Measurements from ENCODE around the gene EFCAB5. TPM values are rescaled to one million over a fixed set of nuclear protein-coding genes. Genes with fewer than 3 reads are reported as not detected.

Gene EFCAB5
- polyA plus RNA-seq, 1 donor from 2014 or later: 1.0 TPM

DNA sequence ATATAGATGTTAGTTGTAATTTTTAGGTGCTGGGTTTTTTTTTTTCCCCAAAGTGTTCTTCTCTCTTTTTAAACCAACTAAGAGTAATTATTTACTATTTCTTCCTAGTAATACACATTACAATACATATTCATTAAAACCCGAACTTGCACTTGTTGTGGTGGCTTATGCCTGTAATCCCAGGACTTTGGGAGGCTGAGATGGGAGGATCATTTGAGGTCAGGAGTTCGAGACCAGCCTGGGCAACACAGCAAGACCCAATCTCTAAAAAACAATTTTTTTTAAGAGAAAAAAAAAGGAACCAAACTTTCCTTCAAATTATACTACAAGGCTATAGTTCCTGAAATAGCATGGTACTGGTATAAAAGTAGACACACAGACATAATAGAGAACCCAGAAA lies 3.8 kb downstream of the EFCAB5 start:
- no peak overlapping the region for H3K4me2 ChIP-seq (ENCODE audit: low read length)
- H3F3A ChIP-seq (ENCODE audit: insufficient read depth, low read length, poor library complexity, severe bottlenecking): no peaks in the 10 kb centered on the region
- H3K4me3 ChIP-seq (ENCODE audit: low read length): no peak overlapping the region
- no peak overlapping the region for H2AFZ ChIP-seq (ENCODE audit: low read depth, low read length)
- no peak overlapping the region for H3K27ac ChIP-seq (ENCODE audit: low read length)
- peaks cover 9% of the 10 kb centered on the region for H3K27me3 ChIP-seq (ENCODE audit: insufficient read depth, low read depth, low read length)
- H4K20me1 ChIP-seq (ENCODE audit: insufficient read depth): no peaks in the 10 kb centered on the region
- H3K9me3 ChIP-seq (ENCODE audit: low read length): no peaks in the 10 kb centered on the region
- no peaks in the 10 kb centered on the region for H3K36me3 ChIP-seq (ENCODE audit: insufficient read depth, low read length)
- no peaks in the 10 kb centered on the region for H3K9me2 ChIP-seq (ENCODE audit: insufficient read depth, low read length)
- TF ChIP-seq MXI1 (conservative IDR thresholded peaks at IDR 0.05; ENCODE audit: poor library complexity, severe bottlenecking) (no peak), EP300 (conservative IDR thresholded peaks at IDR 0.05; ENCODE audit: poor library complexity, severe bottlenecking) (no peak), REST (IDR thresholded peaks at IDR 0.05; ENCODE audit: borderline replicate concordance) (no peak), SMC3 (conservative IDR thresholded peaks at IDR 0.05; ENCODE audit: poor library complexity) (no peak), RAD21 (conservative IDR thresholded peaks at IDR 0.05) (no peak), POLR2AphosphoS5 (IDR thresholded peaks at IDR 0.05) (no peak), EZH2 (IDR thresholded peaks at IDR 0.05; ENCODE audit: borderline replicate concordance, insufficient read depth, low read length, poor library complexity, severe bottlenecking) (no peak), TAF1 (IDR thresholded peaks at IDR 0.05; ENCODE audit: low read depth) (no peak)
- TF ChIP-seq, protein P1, sequence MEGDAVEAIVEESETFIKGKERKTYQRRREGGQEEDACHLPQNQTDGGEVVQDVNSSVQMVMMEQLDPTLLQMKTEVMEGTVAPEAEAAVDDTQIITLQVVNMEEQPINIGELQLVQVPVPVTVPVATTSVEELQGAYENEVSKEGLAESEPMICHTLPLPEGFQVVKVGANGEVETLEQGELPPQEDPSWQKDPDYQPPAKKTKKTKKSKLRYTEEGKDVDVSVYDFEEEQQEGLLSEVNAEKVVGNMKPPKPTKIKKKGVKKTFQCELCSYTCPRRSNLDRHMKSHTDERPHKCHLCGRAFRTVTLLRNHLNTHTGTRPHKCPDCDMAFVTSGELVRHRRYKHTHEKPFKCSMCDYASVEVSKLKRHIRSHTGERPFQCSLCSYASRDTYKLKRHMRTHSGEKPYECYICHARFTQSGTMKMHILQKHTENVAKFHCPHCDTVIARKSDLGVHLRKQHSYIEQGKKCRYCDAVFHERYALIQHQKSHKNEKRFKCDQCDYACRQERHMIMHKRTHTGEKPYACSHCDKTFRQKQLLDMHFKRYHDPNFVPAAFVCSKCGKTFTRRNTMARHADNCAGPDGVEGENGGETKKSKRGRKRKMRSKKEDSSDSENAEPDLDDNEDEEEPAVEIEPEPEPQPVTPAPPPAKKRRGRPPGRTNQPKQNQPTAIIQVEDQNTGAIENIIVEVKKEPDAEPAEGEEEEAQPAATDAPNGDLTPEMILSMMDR (IDR thresholded peaks at IDR 0.05; ENCODE audit: poor library complexity, severe bottlenecking): no peak
- no peaks in the 10 kb centered on the region for H3K79me2 ChIP-seq (replicated peaks; ENCODE audit: insufficient read depth, low read length)
- H3K9ac ChIP-seq (ENCODE audit: low read length): no peak overlapping the region

DNA sequence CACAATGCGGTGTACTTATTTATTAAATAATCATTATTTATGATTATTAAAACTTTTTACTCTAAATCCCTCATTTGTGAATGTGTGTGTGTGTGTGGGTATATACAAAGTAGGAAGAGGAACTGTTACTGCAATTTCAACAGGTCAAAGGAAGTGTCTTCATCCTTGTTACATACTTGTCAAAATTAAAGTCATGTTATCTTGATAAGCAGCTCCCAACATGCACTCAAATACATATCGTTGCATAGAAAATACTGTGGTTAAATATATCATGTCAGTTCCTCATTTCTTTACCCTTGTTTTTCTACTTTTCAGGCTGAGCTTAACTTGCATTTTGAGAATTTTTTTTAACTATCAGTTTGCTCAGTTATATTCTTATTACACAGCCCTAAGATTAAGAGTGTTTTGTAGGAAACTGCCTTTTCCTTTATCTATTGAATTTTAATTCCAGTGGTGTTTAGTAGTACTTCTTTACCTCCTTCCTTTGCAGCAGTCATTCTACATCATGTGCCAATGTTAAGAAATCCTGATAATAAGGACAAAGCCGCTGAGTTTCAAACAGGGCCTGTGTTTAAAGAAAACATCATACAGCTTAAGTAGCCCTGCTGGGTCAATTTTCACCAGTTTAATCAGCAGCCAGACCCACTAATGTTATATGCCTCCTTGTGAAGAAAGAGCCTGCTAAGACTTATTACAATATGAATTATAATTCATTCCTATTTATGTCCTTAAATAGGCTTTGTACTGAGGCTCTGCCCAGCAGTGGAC lies 7.2 kb downstream of the EFCAB5 start:
- Histone ChIP-seq H3K9ac (ENCODE audit: low read length) (no peak overlapping the region), H2AFZ (ENCODE audit: low read depth, low read length) (no peak overlapping the region)
- TF ChIP-seq POLR2AphosphoS5 (IDR thresholded peaks at IDR 0.05): no peak
- TF ChIP-seq TAF1 (IDR thresholded peaks at IDR 0.05; ENCODE audit: low read depth): no peak
- no peak for TF ChIP-seq SMC3 (conservative IDR thresholded peaks at IDR 0.05; ENCODE audit: poor library complexity)
- no peak for TF ChIP-seq RAD21 (conservative IDR thresholded peaks at IDR 0.05)
- TF ChIP-seq REST (IDR thresholded peaks at IDR 0.05; ENCODE audit: borderline replicate concordance): no peak
- no peak for TF ChIP-seq EP300 (conservative IDR thresholded peaks at IDR 0.05; ENCODE audit: poor library complexity, severe bottlenecking)
- no peak for TF ChIP-seq MXI1 (conservative IDR thresholded peaks at IDR 0.05; ENCODE audit: poor library complexity, severe bottlenecking)
- no peak for TF ChIP-seq EZH2 (IDR thresholded peaks at IDR 0.05; ENCODE audit: borderline replicate concordance, insufficient read depth, low read length, poor library complexity, severe bottlenecking)
- TF ChIP-seq, protein P1 (IDR thresholded peaks at IDR 0.05; ENCODE audit: poor library complexity, severe bottlenecking): no peak

More for the DNA sequence above, 7.2 kb downstream of the EFCAB5 start:
- Histone ChIP-seq H3K79me2 (replicated peaks; ENCODE audit: insufficient read depth, low read length) (no peaks in the 10 kb centered on the region), H3K4me2 (ENCODE audit: low read length) (no peak overlapping the region), H3K36me3 (ENCODE audit: insufficient read depth, low read length) (no peaks in the 10 kb centered on the region), H3K27ac (ENCODE audit: low read length) (no peak overlapping the region), H3F3A (ENCODE audit: insufficient read depth, low read length, poor library complexity, severe bottlenecking) (no peaks in the 10 kb centered on the region), H3K27me3 (ENCODE audit: insufficient read depth, low read depth, low read length) (peaks cover 12% of the 10 kb centered on the region), H3K9me2 (ENCODE audit: insufficient read depth, low read length) (no peaks in the 10 kb centered on the region), H3K9me3 (ENCODE audit: low read length) (no peaks in the 10 kb centered on the region), H3K4me3 (ENCODE audit: low read length) (no peak overlapping the region), H4K20me1 (ENCODE audit: insufficient read depth) (no peaks in the 10 kb centered on the region)

All from neural cell (in vitro differentiated cells).